HEK293T (cell line): ENCODE data around the gene MYO1H.

ENCODE experiments used
- CTCF ChIA-PET: fragments of 350-600 bp; formaldehyde crosslinking; extraction: SDS; loops from one replicate; lab custom pipeline; 2021; ENCODE audit warnings: antibody characterized with exemption, inconsistent platforms; lab: Yijun Ruan, JAX
- POLR2A ChIA-PET: fragments of 350-600 bp; formaldehyde crosslinking; extraction: SDS; loops from one replicate; lab custom pipeline; 2020; ENCODE audit warnings: antibody characterized with exemption, inconsistent platforms; lab: Yijun Ruan, JAX
- DNase-seq: peaks from one replicate; pipeline ENCODE4 v3.0.0; 2012; ENCODE audit warnings: mixed read lengths; ENCODE audit errors: extremely low spot score
- ARNT ChIP-seq: fragments of 450-650 bp; IDR thresholded peaks from 2 replicates; pipeline ENCODE4 v1.6.1; 2017; ENCODE audit warnings: mild to moderate bottlenecking
- BHLHE40 ChIP-seq: fragments of 450-650 bp; IDR thresholded peaks from 2 replicates; pipeline ENCODE4 v1.6.1; 2016; ENCODE audit warnings: mild to moderate bottlenecking, moderate library complexity, borderline replicate concordance
- CTBP1 ChIP-seq: fragments of 450-650 bp; IDR thresholded peaks from 2 replicates; pipeline ENCODE4 v1.6.1; 2016; ENCODE audit warnings: borderline replicate concordance
- ELF4 ChIP-seq: fragments of 450-650 bp; IDR thresholded peaks from 2 replicates; pipeline ENCODE4 v1.6.1; 2017; ENCODE audit warnings: antibody characterized with exemption
- FOXA1 ChIP-seq: fragments of 450-650 bp; IDR thresholded peaks from 2 replicates; pipeline ENCODE4 v1.6.1; 2016; ENCODE audit warnings: mild to moderate bottlenecking
- FOXK2 ChIP-seq: fragments of 450-650 bp; IDR thresholded peaks from 2 replicates; pipeline ENCODE4 v1.6.1; 2016; ENCODE audit warnings: mild to moderate bottlenecking
- FOXM1 ChIP-seq: fragments of 450-650 bp; IDR thresholded peaks from 2 replicates; pipeline ENCODE4 v1.6.1; 2017; ENCODE audit warnings: mild to moderate bottlenecking, borderline replicate concordance
- HDGF ChIP-seq: fragments of 450-650 bp; IDR thresholded peaks from 2 replicates; pipeline ENCODE4 v1.6.1; 2017; ENCODE audit warnings: antibody characterized with exemption, borderline replicate concordance
- L3MBTL2 ChIP-seq: fragments of 450-650 bp; conservative IDR thresholded peaks from 2 replicates; pipeline ENCODE4 v1.6.1; 2016; ENCODE audit warnings: mild to moderate bottlenecking
- LEF1 ChIP-seq: fragments of 450-650 bp; IDR thresholded peaks from 2 replicates; pipeline ENCODE4 v1.6.1; 2017; ENCODE audit warnings: mild to moderate bottlenecking, borderline replicate concordance
- NFRKB ChIP-seq: fragments of 450-650 bp; IDR thresholded peaks from 2 replicates; pipeline ENCODE4 v1.6.1; 2016; ENCODE audit warnings: mild to moderate bottlenecking, moderate library complexity
- PKNOX1 ChIP-seq: fragments of 450-650 bp; IDR thresholded peaks from 2 replicates; pipeline ENCODE4 v1.6.1; 2016
- SP1 ChIP-seq: fragments of 450-650 bp; IDR thresholded peaks from 2 replicates; pipeline ENCODE4 v1.6.1; 2017
- SUZ12 ChIP-seq: fragments of 450-650 bp; IDR thresholded peaks from 2 replicates; pipeline ENCODE4 v1.6.1; 2016; ENCODE audit warnings: mild to moderate bottlenecking
- TARDBP ChIP-seq: fragments of 450-650 bp; IDR thresholded peaks from 2 replicates; pipeline ENCODE4 v1.6.1; 2016
- ZNF384 ChIP-seq: fragments of 450-650 bp; IDR thresholded peaks from 2 replicates; pipeline ENCODE4 v1.6.1; 2016

MYO1H gene

GRCh38 chr12:109330282-109331230, 17.1 kb upstream of the MYO1H start:
- ChIA-PET POLR2A (no interaction called here), CTCF (no interaction called here)
- TF ChIP-seq SP1 (no peak), L3MBTL2 (no peak), FOXM1 (no peak), FOXA1 (no peak), NFRKB (no peak), FOXK2 (no peak)
- no peak for DNase-seq

GRCh38 chr12:109331301-109331952, 16.3 kb upstream of the MYO1H start:
- ChIA-PET POLR2A (interaction anchor here (1.2 kb wide), 1 partner anchor 20 kb away, joined by 4 read pairs; no protein-coding TSS in a partner anchor), CTCF (interaction anchor here (0.7 to 1.2 kb wide), 2 partner anchors 30 to 54 kb away, joined by 3 read pairs; no protein-coding TSS in a partner anchor)
- TF ChIP-seq PKNOX1 (no peak), HDGF (no peak), SUZ12 (no peak), SP1 (no peak), LEF1 (no peak), ZNF384 (no peak), L3MBTL2 (no peak)
- DNase-seq = no peak

- TF ChIP-seq FOXK2 = no peak
- no peak for TF ChIP-seq ZNF384
- no peak for TF ChIP-seq SP1
- TF ChIP-seq FOXM1 = no peak
- TF ChIP-seq ELF4 = no peak
- ChIA-PET POLR2A (no interaction called here), CTCF (no interaction called here)
- no peak for DNase-seq
Measured at GRCh38 chr12:109334887-109335286, 12.8 kb upstream of the MYO1H start.

GRCh38 chr12:109336593-109336992, 11.1 kb upstream of the MYO1H start:
- TF ChIP-seq FOXA1 = no peak
- TF ChIP-seq ARNT = no peak
- no peak for TF ChIP-seq LEF1
- TF ChIP-seq SUZ12 = no peak
- TF ChIP-seq PKNOX1 = no peak
- TF ChIP-seq FOXM1 = no peak
- no peak for TF ChIP-seq BHLHE40
- no peak for TF ChIP-seq FOXK2
- no peak for TF ChIP-seq NFRKB
- no peak for TF ChIP-seq TARDBP
- no peak for TF ChIP-seq L3MBTL2
- POLR2A ChIA-PET = no interaction called here
- CTCF ChIA-PET = no interaction called here
- no peak for DNase-seq

- ChIA-PET POLR2A (no interaction called here), CTCF (no interaction called here)
- TF ChIP-seq PKNOX1 = no peak
- no peak for TF ChIP-seq ARNT
- TF ChIP-seq SP1 = no peak
- no peak for TF ChIP-seq NFRKB
- no peak for TF ChIP-seq SUZ12
- TF ChIP-seq ELF4 = no peak
- DNase-seq = no peak
Measured at GRCh38 chr12:109343677-109344076, 4.0 kb upstream of the MYO1H start.

- ChIA-PET CTCF (no interaction called here), POLR2A (no interaction called here)
- DNase-seq = no peak
- TF ChIP-seq SP1 (no peak), ELF4 (no peak), PKNOX1 (no peak), FOXA1 (no peak), BHLHE40 (no peak), LEF1 (no peak), CTBP1 (no peak), FOXM1 (no peak), TARDBP (no peak)
Measured at GRCh38 chr12:109345428-109345827, 2.3 kb upstream of the MYO1H start.
